Limb (tissue), 2 donors: ENCODE results near the gene LDHB.
"Not testable (repeated sequence)": the region's sequence is repeated elsewhere in the genome, so short reads cannot be mapped to it uniquely, and the experiment has no call there.

Source experiments
- DNase-seq, 2 donors: peaks; one replicate each; pipeline ENCODE4 v3.0.0-alpha.2; 2016; ENCODE audit errors: extremely low spot score in 2 of 2

Gene LDHB

DNA sequence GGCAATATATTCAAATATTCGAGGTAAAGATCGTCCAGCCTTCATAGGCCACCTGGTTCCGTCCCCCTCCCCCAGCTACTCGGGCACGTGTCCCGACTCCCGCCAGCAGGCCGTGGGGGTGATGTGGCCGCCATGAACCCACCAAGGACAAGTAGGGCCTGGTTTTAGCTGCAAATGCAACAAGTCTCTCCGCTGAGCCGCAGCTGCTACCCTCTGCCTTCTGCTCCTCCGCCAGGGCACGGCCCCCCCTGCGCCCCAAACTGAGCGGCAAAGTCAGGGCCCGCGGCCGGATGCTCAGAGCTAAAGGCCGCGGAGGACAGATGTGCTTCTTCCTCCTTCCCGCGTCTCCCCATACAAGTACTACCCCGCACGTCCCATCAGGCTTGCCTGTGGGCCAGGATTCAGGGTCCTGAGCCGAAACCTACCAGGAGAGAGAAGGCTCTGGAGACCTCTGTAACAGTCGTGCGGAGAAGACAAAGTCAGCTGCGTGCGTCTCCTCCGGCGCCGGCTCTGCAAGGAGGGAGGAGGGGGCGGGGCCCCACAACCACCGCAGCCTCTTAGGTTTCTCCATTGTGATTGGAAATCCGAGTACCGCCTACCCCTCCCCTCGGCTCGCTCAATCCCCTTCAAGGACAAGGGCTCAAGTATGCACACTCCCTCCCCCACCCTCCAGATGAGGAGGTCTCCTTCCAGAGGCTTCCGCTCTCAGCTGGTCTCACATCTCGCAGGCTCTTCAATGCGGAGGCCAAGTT lies at the start of gene LDHB:
Gene LDHB, minus strand, starts transcription at position 517 of the 752 bp plus-strand sequence. CDS start 3,171 bp downstream, outside the sequence.
- peak; percentile 94 to 96 for DNase-seq

DNA sequence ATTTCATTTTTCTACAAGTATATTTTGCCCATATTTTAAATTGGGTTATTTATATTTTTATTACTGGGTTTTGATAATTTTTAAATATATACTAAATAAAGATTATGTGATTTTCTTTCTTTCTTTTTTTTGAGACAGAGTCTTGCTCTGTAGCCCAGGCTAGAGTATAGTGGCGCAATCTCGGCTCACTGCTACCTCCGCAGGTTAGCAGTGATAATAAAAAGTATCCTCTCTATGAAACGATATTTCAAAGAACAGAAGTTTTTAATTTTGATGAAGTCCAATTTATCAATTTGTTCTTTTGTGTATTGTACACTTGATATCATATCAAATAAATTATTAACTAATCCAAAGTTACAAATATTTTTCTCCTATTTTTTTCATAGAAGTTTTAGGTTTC lies 47.2 kb upstream of the LDHB start:
- no peak for DNase-seq

DNA sequence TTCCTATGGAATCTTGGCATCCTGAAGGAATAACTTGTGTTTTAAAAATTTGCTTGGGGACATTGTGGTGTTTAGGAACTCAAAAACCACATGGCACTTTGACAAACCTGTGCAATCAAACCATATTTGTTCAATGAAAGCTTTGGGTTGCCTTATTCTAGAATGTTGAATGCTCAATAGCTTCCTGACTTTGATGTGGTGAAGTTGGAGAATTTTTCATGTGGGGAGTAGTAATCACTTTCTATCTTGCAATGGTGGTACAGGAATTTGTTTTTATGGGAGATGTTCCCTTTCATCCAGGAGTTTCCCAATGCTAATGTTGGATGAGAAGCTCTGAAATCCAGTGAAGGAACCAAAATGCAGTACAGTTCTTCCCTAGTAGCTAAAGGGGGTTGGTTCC lies 42.2 kb upstream of the LDHB start:
- DNase-seq = no peak

DNA sequence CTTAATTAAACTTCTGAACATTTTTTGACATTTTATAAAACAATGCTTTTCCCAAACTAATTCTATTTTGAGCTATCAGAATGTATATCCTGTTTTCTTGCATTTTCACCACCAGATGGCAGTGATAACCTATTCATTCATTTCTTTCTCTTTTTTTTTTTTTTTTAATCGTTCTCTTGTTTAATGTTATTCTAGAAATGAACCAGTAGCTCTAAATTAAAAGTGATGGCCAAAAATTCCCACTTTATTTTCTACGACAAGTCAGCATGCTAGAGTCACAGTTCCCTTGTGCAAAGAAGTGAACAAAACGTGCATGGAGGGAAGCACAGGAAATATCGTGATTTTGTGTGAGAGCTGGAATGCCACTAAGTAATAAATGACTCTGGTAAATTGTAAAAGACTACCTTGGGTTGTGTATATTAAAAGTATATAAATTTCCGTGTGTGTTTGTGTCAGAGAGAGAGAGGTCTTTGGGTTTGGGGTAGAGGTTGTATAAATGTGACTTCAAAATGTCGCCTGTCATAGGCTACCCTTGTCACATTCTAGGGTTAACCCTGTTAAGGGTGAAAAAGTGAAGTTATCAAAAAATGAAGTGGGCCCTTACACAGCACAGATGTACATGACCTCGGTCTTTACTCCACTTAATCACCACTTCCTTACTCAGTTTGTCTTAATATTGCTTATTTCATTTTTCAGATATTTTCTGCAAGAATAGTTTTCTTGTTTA lies 40.4 kb upstream of the LDHB start:
- DNase-seq = peak in 1 of 2 donors; percentile 44

DNA sequence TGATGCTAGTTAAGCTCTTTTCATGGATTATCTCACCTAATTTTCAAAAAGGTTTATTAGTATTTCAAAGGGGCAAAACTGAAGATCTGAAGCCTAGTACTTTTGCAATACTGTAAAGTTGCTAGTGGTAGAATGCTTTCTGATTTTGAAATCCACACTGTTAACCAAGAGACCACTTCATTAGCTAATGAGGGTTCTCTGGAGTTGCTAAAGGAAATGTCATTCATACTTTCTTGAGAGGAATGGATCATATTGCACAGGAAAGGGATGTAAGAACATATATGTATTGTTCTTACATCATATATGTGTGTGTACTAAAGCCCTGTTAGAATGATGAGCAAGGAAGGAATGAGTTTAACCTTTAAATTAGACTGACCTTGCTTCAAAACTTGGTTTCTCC lies 39.0 kb upstream of the LDHB start:
- no peak for DNase-seq

DNA sequence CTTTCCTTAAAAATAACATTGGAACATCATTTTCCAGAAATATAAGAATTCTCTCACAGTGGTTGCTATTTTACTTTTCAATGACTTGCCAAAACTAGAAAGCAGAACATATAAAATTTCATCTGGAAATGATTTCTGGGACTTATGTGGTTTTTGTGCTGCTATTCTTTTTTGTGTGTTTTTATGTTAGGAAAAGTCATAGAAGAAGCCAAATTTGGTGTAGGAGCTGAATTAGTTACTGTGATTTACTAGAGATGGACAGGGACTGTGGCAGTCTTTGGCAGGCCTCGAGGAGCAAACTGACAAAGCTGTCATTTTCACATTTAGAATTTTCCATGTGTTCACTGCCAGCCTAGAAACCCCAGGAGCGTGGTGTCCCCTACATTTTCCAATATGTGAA lies 38.3 kb upstream of the LDHB start:
- DNase-seq = peak in 1 of 2 donors; percentile 73

DNA sequence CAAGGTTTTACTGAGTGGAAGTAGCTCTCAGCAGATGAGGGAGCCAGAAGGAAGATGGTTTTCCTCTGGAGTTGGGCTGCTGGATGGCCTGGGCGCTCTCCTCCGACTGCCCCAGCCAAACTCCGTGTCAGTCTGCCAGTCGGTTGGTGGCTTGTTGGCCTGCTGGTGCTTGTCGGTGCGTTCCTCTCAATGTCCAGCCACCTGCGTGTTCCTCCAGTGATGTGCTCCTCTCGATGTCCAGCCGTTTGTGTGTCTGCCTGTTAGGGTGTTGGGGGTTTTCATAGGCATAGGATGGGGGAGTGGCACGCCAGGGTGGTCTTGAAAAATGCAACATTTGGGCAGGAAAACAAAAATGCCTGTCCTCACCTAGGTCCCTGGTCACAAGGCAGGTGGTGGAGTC lies 37.0 kb upstream of the LDHB start:
- no peak for DNase-seq

DNA sequence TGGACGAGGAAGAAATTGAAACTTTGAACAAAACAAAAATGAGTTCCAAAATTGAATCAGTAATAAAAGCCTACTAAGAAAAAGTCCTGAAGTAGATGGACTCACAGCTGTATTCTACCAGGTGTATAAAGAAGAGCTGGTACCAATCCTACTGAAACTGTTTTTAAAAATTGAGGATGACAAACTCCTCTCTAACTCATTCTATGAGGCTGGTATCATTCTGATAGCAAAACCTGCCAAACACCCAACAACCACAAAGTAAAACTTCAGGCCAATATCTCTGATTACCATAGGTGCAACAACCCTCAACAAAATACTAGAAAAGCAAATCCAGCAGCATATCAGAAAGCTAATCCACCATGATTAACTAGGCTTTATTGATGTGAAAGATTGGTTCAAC lies 33.9 kb upstream of the LDHB start:
- DNase-seq = no peak

DNA sequence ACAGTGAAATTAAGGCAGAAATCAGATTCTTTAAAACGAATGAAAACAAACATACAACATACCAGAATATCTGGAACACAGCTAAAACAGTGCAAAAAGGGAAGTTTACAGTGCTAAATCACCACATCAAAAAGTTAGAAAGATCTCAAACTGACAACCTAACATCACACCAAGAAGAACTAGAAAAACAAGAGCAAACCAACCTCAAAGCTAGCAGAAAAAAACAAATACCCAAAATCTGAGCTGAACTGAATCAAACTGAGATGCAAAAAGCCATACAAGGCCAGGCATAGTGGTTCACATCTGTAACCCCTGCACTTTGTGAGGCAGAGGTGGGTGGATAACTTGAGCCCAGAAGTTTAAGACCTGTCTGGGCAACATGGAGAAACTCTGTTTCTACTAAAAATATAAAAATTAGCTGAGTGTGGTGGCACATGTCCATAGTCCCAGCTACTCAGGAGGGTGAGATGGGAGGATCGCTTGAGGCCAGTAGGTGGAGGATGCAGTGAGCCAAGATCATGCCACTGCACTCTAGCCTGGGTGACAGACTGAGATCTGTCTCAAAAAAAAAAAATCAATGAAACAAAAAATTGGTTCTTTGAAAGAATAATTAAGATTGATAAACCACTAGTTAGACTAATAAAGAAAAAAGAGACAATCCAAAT lies 33.2 kb upstream of the LDHB start:
- DNase-seq = no peak

DNA sequence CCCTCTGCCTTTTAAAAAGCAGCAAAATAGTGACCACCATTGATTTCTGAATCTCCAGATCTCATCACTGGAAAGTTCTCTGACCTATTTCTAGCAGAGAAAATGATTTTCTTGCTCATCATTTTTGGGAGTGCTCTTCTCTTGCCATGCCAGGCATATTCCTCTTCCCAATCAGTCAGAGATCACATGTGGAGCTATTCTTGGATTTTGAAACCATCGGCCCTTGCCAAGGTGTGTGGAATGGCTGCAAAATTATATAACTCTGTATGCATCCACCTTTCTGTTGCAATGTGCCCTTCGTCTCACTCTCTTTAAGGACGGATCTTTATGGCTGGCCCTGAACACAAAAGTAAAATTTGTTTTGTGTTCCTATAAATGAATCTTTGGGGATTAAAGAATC lies 25.5 kb upstream of the LDHB start:
- DNase-seq = no peak

DNA sequence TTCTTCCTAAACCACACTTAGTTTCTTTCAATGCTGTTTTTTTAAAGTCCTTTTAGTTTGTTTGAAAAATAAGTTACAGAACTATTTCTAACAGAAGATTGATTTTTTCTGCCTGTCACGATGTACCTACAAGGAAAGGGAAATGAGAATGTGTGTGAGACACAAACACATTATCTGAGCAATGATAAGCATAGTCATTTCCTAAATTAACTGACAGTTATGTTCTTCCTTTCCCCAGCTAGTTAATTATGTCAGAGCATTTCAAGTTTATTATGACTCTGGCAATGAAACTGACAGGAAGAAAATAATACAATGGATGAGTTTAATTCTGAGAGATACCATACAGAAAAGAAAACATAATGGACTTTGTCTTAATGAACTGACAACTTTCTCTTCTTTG lies 21.3 kb upstream of the LDHB start:
- DNase-seq = no peak

DNA sequence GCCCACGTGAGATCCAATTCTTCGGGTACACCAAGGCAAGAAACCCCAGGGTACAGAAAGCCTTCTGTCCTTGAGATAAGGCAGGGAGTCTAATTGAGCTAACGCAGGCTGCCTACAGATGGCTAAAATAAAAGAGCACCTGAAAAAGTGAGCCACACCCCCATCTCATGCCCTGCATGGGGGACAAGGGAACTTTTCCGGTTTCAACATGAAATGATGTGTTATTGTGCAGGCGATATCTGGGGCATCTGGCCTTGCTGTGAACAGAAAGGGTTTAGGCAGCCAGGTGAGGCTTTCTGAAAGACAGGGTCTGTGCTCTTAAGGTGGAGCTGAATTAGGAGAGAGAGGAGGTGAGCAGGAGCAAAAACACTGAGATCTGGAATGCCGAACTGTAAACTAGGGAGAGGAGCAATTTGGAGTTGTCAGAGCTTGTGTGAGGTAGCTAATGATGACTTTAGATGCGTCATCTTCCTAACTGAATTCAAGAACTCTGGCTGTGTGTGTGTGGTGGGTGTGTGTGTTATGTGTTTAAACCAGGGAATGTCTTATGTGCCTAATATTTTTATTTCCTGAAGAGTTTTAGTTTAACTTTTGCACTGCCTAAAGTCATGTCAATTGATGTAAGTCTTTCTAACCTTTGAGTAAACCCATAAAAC lies 20.1 kb upstream of the LDHB start:
- DNase-seq = no peak

DNA sequence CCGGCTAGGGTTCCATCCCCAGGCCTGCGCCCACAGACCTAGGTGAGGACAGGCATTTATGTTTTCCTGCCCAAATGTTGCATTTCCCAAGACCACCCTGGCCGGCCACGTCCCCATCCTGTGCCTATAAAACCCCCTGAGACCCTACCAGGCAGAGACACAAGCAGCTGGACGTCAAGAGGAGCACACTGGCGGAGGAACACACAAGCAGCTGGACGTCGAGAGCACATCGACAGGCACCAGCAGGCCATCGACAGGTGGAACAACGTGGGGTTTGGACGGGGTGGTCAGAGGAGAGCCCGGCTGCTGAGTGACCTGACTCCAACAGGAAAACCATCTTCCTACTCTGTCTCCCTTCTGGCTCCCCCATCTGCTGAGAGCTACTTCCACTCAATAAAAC lies 19.6 kb upstream of the LDHB start:
- DNase-seq = no peak

DNA sequence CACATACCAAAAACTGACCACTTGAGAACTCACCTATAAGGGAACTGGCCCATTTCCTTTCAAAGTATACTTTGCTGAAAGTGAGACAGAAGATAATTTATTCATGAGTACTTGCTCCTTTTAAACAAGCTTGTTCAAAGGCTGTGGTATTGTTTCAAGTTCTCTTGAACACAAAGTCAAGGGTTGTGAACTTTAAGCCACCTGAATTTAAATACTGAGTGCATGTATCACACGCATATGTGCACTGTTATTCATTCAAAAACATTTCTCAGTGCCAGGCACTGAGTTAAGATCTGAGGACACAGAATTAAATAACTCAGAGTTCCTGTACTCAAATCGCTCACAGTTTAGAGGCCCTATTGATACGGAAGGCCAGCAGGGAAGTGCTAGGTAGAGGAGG lies 19.1 kb upstream of the LDHB start:
- no peak for DNase-seq

DNA sequence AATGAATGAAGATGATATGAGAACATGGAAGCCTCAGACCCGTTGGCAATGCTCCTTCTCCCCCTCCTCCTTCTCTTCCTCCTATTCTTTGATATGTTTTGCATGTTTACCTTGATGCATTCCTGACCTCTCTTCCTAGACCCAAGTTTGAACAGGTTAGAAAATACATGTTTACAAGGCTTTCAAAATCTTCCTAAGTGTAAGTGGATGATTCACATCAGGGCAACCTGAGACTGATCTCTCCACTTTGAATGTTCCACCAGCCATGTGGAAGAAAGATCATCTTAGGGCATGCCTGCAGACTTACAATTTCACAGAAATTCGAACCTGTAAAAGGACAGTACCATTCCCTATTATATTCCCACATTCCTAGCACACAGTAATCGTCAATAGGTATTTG lies 18.0 kb upstream of the LDHB start:
- DNase-seq = no peak

DNA sequence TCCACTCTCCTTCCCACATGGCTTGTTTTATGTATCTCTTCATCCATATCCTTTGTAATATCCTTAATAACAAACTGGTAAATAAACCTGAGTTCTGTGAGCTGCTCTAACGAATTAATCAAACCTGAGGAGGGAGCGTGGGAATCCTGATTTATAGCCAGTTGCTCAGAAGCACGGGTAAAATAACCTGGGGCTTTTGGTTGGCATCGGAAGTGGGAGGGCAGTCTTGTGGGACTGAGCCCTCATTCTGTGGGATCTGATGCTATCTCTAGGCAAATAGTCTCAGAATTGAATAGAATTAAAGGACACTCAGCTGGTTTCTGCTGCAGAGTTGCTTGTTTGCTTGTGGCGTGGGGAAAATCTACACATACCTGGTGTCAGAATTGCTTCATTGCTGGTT lies 17.5 kb upstream of the LDHB start:
- no peak for DNase-seq

DNA sequence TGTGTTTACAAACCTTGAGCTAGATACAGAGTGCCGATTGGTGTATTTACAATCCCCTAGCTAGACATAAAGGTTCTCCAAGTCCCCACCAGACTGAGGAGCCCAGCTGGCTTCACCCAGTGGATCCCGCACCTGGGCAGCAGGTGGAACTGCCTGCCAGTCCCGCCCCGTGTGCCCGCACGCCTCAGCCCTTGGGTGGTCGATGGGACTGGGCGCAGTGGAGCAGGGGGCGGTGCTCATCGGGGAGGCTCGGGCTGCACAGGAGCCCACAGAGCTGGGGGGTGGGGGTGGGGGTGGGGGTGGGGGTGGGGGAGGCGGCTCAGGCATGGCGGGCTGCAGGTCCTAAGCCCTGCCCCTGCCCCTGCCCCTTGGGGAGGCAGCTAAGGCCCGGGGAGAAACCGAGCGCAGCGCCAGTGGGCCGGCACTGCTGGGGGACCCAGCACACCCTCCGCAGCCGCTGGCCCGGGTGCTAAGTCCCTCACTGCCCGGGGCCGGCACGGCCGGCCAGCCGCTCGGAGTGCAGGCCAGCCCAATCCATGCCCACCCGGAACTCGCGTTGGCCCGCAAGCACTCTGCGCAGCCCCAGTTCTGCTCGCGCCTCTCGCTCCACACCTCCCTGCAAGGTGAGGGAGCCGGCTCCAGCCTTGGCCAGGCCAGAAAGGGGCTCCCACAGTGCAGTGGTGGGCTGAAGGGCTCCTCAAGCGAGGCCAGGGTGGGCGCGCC lies 16.3 kb upstream of the LDHB start:
- DNase-seq = not testable (repeated sequence)

DNA sequence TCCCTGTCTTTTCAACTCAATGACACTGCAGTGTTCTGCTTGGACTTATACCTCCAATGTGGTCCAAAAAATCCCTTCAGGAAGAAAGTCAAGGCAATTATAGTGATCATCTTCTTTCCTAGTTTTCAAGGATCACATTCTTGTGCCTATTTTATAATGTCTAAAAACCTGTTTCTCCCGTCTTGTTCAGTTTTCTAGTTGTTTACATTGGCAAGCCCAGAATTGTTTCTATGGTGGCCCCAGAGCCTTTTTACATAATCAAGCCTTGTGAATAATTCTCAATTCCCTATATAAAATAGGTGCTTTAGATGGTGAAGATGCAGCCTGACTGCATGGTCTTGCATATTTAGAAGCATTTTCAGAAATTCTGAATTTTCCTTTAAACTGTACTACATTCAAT lies 14.5 kb upstream of the LDHB start:
- DNase-seq = no peak

DNA sequence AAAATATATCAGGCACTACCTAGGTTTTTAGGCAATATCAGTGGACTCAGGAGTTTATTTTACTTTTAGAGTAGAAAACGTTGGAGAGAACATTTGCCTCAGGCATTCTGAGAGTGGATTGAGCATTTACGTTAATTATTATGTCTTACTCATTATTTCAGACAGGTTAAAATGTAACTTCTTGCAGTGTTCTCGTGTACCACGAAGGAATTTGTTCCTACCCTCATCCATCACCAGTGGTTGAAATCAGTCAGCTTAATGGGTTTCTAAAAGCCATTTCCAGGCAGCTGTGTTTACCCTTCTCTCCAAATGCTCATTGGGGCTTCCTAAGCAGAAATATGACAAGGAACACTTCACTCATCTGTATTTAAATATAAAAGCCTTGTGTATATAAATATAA lies 9.1 kb upstream of the LDHB start:
- no peak for DNase-seq

DNA sequence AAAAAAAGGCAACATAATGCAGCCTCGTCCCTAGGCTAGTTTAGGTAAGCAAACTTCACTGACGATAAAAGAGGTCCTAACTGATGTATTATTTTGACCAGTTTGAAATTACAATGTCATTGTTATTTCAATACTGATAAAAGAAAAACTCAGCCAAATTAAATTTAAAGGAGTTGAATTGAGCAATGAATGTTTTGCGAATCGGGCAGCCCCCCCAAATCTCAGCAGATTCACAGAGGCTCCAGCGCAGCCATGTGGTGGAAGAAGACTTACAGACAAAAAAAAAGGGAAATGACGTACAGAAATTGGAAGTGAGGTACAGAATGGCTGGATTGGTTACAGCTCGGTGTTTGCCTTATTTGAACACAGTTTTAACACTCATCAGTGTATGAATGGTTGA lies 8.2 kb upstream of the LDHB start:
- DNase-seq = no peak

DNA sequence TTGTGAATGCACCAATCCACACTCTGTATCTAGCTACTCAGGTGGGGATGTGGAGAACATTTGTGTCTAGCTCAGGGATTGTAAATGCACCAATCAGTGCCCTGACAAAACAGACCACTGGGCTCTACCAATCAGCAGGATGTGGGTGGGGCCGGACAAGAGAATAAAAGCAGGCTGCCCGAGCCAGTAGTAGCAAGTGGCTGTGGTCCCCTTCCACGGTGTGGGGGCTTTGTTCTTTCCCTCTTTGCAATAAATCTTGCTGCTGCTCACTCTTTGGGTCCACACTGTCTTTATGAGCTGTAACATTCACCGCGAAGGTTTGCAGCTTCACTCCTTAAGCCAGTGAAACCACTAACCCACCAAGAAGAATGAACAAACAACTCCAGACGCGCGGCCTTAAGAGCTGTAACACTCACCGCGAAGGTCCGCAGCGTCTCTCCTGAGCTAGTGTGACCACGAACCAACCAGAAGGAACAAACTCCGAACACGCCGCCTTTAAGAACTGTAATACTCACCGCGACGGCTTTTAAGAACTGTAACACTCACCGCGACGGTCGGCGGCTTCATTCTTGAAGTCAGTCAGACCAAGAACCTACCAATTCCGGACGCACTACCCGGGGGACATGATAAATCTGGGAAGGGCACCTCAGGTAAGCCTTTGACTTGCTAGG lies 4.6 kb upstream of the LDHB start:
- no peak for DNase-seq
